Mononuclear cell (primary cell): ENCODE results near the gene FABP6. TPM values are rescaled to one million over a fixed set of nuclear protein-coding genes. Genes with fewer than 3 reads are reported as not detected.

Experiments
- H3K27me3 ChIP-seq: 2 replicates; pipeline ENCODE4 v1.6.0; 2011; ENCODE audit warnings: low read length, control low read depth; ENCODE audit not compliant: insufficient read depth
- H3K4me1 ChIP-seq: 2 replicates; pipeline ENCODE4 v1.5.1; 2011; ENCODE audit warnings: mild to moderate bottlenecking, low read length, control low read depth; ENCODE audit not compliant: insufficient read depth
- H3K4me3 ChIP-seq: 2 replicates; pipeline ENCODE4 v1.5.1; 2011; ENCODE audit warnings: mild to moderate bottlenecking, low read length, moderate library complexity
- H3K9me3 ChIP-seq: 2 replicates; pipeline ENCODE4 v1.5.1; 2011; ENCODE audit warnings: low read depth, mild to moderate bottlenecking, control low read depth, low read length
- total RNA-seq: library from RNA; depleted of rRNA; stranded (reverse); fragments of >200 nt; gene quantifications from one replicate; pipeline ENCODE4 v1.2.3, GENCODE V29; 2012

Gene FABP6
- total RNA-seq, 1 donor, result not detected

DNA sequence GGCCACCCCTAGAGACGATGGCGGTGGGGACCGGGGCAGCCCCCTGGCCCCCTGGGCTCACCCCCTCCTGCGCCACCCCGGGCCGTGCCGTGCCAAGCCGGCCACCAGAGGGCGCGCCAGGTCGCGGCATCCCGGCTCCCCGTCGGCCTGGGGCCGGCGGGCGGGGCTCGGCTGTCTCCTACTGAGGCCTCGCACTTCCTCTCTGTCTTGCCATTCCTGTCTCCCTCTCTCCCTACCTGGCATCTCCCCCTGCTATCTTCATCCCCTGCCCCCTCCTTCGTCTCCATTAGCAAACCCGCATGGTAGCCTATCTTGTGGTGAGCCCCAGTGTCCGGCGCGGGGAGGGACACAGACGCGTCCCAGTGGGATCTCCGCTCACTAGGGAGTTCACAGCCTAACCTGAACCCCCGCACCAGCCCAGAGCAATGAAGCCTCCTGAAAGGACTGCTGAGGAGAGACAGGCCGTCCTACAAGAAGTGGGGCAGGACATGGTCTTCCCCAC is 29.8 kb upstream of the FABP6 start:
- Histone ChIP-seq H3K9me3 (no peaks in the 10 kb centered on the region), H3K27me3 (no peaks in the 10 kb centered on the region), H3K4me1 (peaks cover 9% of the 10 kb centered on the region), H3K4me3 (peak overlapping the region; percentile 7)

DNA sequence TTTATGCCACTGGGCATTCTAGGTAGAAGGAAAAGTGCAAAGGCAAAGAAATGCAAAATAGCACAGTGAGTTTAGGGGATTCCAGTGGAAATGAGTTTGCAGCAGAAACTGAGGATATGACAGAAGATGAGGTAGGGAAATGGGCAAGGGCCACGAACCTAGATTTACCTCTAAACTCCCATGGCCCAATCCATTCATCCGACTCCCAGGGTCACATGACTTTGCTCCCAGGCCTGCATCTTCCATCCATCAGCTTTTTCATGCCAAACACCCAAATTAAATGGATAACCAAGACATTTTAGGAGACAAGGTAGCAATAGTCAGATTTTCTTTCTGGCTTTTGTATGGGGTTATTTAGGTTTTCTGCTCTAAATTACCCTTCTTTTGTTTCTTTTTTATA is 22.2 kb upstream of the FABP6 start:
- no peaks in the 10 kb centered on the region for H3K4me1 ChIP-seq
- no peaks in the 10 kb centered on the region for H3K9me3 ChIP-seq
- no peaks in the 10 kb centered on the region for H3K27me3 ChIP-seq
- no peak overlapping the region for H3K4me3 ChIP-seq

DNA sequence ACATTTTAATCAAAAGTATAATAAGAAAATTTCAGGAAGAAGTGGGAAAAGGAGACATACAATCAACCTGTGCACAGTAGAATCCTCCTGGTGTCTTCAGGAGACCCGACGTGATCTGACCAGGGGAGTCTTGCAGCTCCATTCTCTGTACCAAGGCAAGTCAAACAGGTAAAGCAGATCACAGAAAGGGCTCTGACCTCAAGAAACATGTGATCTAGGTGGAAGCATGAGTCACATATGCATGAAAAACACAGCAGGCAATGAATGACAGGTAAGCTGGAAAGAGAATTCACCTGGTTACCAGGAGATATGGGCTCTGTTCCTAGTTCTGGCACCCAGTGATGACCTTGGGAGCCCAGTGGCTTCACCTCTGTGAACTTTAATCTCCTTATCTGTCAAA is 19.4 kb upstream of the FABP6 start:
- Histone ChIP-seq H3K4me1 (no peaks in the 10 kb centered on the region), H3K9me3 (no peaks in the 10 kb centered on the region), H3K4me3 (no peak overlapping the region), H3K27me3 (no peaks in the 10 kb centered on the region)

DNA sequence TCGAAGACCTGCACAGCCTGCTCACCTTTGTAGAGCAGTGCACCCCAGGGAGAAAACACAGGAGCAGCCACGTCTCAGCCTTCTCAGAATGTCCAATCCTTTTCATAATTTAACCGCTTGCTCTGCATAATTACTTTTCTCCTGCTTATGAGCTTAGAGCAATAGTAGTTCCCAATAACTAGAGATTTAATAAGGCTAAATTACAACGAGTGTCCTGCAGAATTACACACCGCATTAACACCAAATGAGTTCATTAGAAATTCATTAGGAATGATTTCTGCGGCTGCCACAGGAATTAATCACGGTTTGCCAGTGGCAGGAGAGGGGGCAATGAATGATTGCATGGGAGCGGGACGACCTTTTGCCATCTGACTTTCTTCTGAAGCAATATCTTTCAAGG is 18.7 kb upstream of the FABP6 start:
- Histone ChIP-seq H3K9me3 (no peaks in the 10 kb centered on the region), H3K4me1 (no peaks in the 10 kb centered on the region), H3K27me3 (no peaks in the 10 kb centered on the region), H3K4me3 (no peak overlapping the region)

DNA sequence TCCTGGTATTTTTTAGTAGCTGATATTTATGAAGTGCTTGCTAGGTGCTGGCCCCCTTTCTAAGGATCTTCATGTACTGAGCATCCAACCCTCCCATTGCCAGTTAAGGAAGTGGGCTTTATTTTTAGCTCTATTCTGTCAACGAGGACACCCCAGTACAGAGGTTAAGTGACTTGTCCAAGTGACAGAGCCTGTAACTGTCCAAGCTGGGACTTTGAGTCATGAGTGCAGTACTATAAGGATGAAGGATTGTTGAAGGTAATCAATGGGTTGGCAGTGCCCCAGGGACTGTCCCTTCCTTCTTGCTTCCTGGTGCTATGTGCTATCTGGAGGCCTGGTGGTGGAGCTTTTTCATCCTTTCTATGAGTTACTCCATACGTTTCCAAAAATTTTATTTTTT is 18.0 kb upstream of the FABP6 start:
- H3K4me1 ChIP-seq, result no peaks in the 10 kb centered on the region
- no peaks in the 10 kb centered on the region for H3K27me3 ChIP-seq
- no peak overlapping the region for H3K4me3 ChIP-seq
- H3K9me3 ChIP-seq, result no peaks in the 10 kb centered on the region

DNA sequence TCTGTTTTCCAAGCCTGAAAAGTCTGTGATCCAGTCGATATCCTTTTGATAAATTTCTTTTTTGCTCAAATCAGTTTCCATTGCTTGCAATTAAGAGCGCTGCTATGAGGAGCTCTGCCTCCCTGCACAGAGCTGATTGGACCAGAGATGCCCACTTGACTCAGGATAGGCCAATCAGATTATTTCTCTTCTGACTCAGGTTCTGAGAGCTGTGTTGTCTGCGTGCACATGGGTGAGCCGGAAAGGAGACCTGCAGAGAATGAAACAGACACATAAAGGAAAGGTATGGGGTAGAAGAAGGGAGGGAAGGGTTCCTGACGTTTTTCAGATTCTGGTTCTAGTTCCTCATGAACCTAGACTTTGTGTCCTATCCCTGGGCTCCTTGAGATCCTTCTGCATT is 15.8 kb upstream of the FABP6 start:
- no peaks in the 10 kb centered on the region for H3K9me3 ChIP-seq
- H3K27me3 ChIP-seq, result no peaks in the 10 kb centered on the region
- H3K4me3 ChIP-seq, result no peak overlapping the region
- H3K4me1 ChIP-seq, result no peaks in the 10 kb centered on the region

DNA sequence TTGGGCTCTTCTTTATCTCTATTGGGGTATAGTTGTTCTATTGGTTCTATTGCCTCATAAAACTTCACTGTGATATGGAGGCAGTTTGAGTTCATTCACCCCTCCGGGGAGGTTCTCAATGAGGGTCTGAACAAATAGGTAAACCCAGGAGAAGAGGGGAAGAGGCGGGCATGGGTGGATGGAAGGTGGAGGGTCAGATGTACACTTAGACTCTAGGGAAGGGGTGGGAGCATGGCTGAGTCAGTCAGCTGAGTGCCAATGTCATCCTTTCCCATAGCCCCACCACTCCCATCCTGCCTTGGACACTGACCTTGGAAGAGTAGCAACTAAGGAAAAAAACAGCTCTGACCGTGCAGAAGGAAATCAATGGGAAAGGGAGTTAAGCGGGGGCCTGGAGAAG is 9.9 kb upstream of the FABP6 start:
- Histone ChIP-seq H3K4me1 (no peaks in the 10 kb centered on the region), H3K27me3 (no peaks in the 10 kb centered on the region), H3K9me3 (no peaks in the 10 kb centered on the region), H3K4me3 (no peak overlapping the region)

DNA sequence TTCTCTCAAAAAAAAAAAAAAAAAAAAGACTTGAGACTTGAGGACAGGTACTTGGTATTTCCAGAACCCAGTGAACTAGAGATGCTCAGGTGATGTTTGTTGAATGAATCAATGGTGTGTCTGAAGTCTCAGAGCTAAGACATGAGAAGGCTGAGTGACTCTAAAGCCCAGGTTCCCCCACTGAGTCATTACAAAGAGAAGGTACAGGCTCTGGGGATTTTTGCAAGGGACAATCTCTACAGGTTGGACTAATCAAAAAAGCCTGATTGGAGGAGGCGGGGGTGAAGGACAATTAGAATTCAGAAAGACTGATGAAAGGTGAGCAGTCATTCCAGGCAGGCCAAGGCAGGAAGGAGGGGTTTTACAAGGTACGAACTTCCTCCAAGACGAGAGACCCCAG is 8.2 kb upstream of the FABP6 start:
- H3K9me3 ChIP-seq, result no peaks in the 10 kb centered on the region
- no peak overlapping the region for H3K4me3 ChIP-seq
- no peaks in the 10 kb centered on the region for H3K27me3 ChIP-seq
- H3K4me1 ChIP-seq, result no peaks in the 10 kb centered on the region

DNA sequence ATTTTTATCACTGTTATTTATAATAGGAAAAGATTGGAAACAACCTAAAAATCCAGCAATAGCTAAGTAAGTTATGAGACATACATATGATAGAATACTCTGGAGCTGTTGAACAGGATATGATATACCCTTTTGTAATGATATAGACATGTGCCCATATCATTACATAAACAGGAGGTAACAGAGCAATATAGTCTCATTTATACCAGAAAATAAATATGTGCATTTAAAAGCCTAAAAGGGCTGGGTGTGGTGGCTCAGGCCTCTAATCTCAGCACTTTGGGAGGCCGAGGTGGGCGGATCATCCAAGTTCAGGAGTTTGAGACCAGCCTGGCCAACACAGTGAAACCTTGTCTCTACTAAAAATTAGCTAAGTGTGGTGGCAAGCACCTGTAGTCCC is 2.3 kb upstream of the FABP6 start:
- Histone ChIP-seq H3K9me3 (no peaks in the 10 kb centered on the region), H3K4me1 (no peaks in the 10 kb centered on the region), H3K27me3 (no peaks in the 10 kb centered on the region)

DNA sequence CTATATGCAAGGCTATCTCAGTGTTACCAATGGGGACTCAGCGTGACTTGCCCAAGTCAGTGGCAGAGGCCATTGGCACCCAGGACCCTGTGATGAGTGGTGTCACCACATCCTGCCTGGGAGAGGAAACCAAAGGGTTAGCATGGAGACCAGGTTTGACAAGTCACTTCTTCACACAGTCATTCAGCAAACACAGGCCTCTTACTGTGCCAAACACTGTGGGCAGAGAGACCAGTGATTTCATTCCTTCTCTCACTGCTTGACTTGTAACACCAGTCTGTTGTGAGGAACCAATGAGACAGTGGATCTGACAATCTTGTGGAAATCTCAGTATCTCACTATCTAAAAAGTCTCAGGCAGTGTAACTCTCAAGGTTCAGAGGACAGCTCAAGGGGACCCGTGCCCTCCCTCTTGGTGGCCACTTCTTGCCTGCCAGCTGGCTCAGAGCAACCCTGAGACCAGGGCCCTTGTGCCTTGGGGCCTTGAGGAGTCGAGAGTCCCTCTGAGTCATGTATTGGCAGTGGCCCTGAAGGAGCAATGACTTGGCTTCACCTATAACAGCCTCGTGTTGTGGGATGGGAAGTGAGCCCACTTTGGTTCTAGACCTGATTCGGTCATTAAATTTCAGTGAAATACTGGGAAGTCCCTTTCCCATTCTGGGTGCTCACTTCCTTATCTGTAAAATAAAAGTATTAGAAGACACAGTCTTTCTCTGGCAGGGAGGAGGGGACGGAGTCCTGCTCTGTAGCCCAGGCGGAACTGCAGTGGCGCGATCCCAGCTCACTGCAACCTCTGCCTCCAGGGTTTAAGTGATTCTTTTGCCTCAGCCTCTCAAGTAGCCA is 1.6 kb downstream of the FABP6 start:
- H3K4me3 ChIP-seq, result no peak overlapping the region
- no peaks in the 10 kb centered on the region for H3K27me3 ChIP-seq
- H3K4me1 ChIP-seq, result no peaks in the 10 kb centered on the region
- no peaks in the 10 kb centered on the region for H3K9me3 ChIP-seq

More for the DNA sequence above, 2.3 kb upstream of the FABP6 start:
- H3K4me3 ChIP-seq, result no peak overlapping the region

DNA sequence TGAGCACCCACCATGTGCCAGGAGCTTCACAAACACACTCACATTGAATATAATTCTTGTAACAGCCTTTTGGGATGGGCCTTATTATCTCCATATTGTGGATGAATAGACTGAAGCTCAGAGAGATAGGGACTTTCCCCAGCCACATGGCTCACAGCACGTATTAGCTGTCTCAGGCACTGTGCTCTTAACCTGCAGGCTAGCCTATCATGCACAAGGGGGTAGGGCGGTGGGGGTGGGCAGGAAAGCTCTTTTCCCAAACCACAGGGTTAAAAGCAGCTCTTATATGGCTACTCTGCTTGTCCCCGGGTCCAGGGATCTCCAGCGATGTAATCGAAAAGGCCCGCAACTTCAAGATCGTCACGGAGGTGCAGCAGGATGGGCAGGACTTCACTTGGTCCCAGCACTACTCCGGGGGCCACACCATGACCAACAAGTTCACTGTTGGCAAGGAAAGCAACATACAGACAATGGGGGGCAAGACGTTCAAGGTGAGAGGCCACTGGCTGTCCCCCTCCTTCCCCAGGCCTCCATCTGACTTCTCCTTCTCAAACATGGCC is 2.6 kb downstream of the FABP6 start:
- H3K4me1 ChIP-seq, result no peaks in the 10 kb centered on the region
- H3K9me3 ChIP-seq, result no peaks in the 10 kb centered on the region
- no peaks in the 10 kb centered on the region for H3K27me3 ChIP-seq
- H3K4me3 ChIP-seq, result no peak overlapping the region

DNA sequence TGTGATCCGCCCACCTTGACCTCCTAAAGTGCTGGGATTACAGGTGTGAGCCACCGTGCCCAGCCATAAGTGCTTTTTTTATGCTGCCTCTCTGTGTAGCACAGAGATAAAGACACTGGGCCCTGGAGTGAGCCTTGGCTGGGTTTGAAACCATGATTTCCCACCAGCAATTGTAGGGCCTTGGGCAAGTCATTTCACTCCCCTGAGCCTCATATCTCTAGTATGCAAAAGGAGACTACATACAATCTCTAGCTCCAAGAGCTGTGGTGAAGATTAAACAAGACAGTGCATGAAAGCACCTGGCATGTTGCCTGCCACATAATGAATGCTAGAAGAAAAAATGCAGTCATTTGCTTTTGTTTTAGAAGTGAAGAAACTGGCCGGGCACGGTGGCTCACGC is 3.9 kb downstream of the FABP6 start:
- Histone ChIP-seq H3K9me3 (no peaks in the 10 kb centered on the region), H3K4me3 (no peak overlapping the region), H3K27me3 (no peaks in the 10 kb centered on the region), H3K4me1 (no peaks in the 10 kb centered on the region)

DNA sequence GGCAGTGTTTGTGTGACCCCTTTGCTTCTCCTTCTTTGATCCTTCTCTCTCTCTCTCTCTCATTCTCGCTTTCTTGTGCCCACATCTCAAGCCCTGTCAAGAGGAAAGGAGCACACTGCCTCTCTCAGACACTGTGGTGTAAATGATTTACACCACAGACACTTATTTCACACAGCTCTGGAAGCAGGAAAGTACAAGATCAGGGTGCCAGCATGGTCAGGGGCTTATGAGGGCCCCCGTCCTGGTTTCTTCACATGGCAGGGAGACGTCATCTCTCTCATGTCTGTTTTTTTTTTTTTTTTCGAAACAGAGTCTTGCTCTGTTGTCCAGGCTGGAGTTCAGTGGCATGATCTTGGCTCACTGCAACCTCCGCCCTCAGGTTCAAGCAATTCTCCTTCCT is 6.4 kb downstream of the FABP6 start:
- Histone ChIP-seq H3K4me3 (no peak overlapping the region), H3K27me3 (no peaks in the 10 kb centered on the region), H3K9me3 (no peaks in the 10 kb centered on the region), H3K4me1 (no peaks in the 10 kb centered on the region)

DNA sequence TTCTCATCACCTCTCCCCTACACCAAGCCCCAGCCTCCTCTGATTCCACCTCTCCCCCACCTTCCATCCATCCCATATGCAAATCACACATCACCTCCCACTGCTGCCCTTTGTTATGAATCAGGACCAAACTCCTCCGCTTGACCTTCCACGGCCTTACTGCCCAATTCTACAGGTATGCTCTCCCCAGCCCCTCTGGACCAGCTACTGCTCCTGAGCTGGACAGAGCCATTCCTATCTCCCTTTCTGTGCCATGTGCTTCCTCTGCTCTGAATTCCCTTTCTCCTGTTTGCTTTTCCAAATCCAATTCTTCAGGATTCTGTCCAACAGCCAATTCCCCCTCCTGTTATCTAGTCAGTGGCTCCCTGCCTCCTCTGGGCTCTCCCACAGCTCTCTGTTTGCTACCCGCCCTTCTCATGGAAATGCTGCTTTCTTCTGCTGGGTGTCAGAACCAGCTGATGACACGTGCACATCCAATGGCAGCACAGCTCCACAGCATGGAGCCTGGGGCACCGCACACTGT is 8.3 kb downstream of the FABP6 start:
- H3K9me3 ChIP-seq, result no peaks in the 10 kb centered on the region
- no peaks in the 10 kb centered on the region for H3K4me1 ChIP-seq
- no peaks in the 10 kb centered on the region for H3K27me3 ChIP-seq
- no peak overlapping the region for H3K4me3 ChIP-seq

DNA sequence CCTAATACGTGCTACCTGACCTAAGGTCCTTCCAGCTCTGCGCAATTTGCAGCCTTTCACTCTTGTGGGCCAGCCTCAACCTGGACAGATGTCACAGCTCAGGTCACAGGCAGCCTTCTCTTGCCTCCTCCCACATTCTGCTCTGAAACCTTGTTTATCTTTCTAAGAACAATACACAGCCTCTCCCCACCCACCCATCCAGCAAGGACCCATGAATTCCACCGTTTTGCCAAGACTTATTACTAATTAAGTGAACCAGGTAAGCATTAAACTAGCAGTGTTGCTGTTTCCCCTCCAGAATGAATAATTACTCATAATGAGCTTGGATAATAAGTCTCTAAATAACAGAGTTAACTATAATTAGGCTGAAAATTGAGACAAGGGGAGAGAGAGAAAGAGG is 11.0 kb downstream of the FABP6 start:
- H3K27me3 ChIP-seq, result no peaks in the 10 kb centered on the region
- no peak overlapping the region for H3K4me3 ChIP-seq
- no peaks in the 10 kb centered on the region for H3K4me1 ChIP-seq
- H3K9me3 ChIP-seq, result no peaks in the 10 kb centered on the region

DNA sequence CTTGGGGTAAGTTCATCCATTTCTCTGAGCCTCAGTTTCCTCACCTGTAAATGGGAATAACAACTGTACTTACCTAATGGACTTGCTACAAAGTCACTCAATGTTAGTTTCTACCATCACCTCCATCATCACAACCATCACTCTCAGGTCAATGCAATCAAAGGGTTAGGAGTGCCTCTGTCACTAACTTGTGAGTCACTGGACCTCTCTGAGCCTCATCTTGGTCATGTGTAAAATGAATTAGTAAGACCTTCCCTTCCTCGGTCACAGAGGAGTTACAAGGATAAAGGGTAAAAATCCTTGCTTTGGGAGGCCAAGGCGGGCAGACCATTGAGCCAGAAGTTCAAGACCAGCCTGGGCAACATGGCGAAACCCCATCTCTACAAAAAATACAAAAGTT is 12.8 kb downstream of the FABP6 start:
- H3K27me3 ChIP-seq, result no peaks in the 10 kb centered on the region
- H3K9me3 ChIP-seq, result no peaks in the 10 kb centered on the region
- no peaks in the 10 kb centered on the region for H3K4me1 ChIP-seq
- no peak overlapping the region for H3K4me3 ChIP-seq
